Esophagus squamous epithelium (tissue), 5 donors: ENCODE results near the gene TEX35. TPM values are rescaled to one million over a fixed set of nuclear protein-coding genes. Genes with fewer than 3 reads are reported as not detected.

Experiments
- DNase-seq: peaks from one replicate; lab custom pipeline; 2025; lab: John Stamatoyannopoulos, UW
- H3K27ac ChIP-seq, 4 donors: fragments of 200-600 bp; sonication (generic); one replicate each; pipeline ENCODE4 v1.5.1; 2016 to 2019; ENCODE audit warnings: mild to moderate bottlenecking in 1 of 4
- H3K27me3 ChIP-seq, 4 donors: fragments of 200-600 bp; sonication (generic); 1 replicate in 3 of 4; 2 replicates in 1 of 4; pipeline versions ENCODE4 v1.5.1 to v1.6.0; 2017 to 2021; ENCODE audit warnings: antibody characterized with exemption in 1 of 4
- H3K36me3 ChIP-seq, 3 donors: fragments of 200-600 bp; sonication (generic); one replicate each; pipeline ENCODE4 v1.5.1; 2016 to 2019
- H3K4me1 ChIP-seq, 3 donors: fragments of 200-600 bp; sonication (generic); one replicate each; pipeline ENCODE4 v1.5.1; 2017 to 2019
- H3K4me3 ChIP-seq, 4 donors: fragments of 200-600 bp; sonication (generic); 1 replicate in 3 of 4; 2 replicates in 1 of 4; pipeline ENCODE4 v1.5.1; 2016 to 2019; ENCODE audit warnings: mild to moderate bottlenecking in 2 of 4, moderate library complexity in 1 of 4
- H3K9me3 ChIP-seq, 3 donors: fragments of 200-600 bp; sonication (generic); one replicate each; pipeline ENCODE4 v1.5.1; 2016 to 2019
- CTCF ChIP-seq, 6 experiments: fragments of 450-650 bp in 4 of 6; fragments of 200-600 bp in 2 of 6; sonication (generic) in 2 of 6; IDR thresholded peaks; one replicate each; pipeline ENCODE4 v1.5.1; 2016 to 2019; ENCODE audit warnings: antibody characterized with exemption in 6 of 6, mild to moderate bottlenecking in 4 of 6, moderate library complexity in 4 of 6
- POLR2A ChIP-seq, 4 donors: fragments of 450-650 bp; IDR thresholded peaks; one replicate each; pipeline ENCODE4 v1.6.1; 2017; ENCODE audit warnings: antibody characterized with exemption in 4 of 4, mild to moderate bottlenecking in 4 of 4, moderate library complexity in 3 of 4
- WGBS, 2 donors: methylation state at CpG; one replicate each; pipeline ENCODE4 v1.1.5; 2018; 5-methylcytosine and 5-hydroxymethylcytosine counted together
- intact Hi-C: fragments of 100-400 bp; cut with DNase I; formaldehyde crosslinking; loops from one replicate; pipeline ENCODE4 v1.15.0; 2022
- total RNA-seq, 4 donors: library from RNA; depleted of rRNA; stranded (reverse); fragments of >200 nt; gene quantifications; one replicate each; pipeline ENCODE4 v1.1.0, GENCODE V29; 2016
- donor health status: DM: yes; HTN: yes; CAD: no.

TEX35 gene
- total RNA-seq, 4 donors from 2014 or later = not detected

- no peaks in the 10 kb centered on the region for H3K4me1 ChIP-seq
- peaks cover 0 to 97% (median 8%) of the 10 kb centered on the region in 3 donors for H3K36me3 ChIP-seq
- no peaks in the 10 kb centered on the region for H3K9me3 ChIP-seq
- TF ChIP-seq POLR2A (IDR thresholded peaks at IDR 0.05) = no peak
- no peak overlapping the region for H3K27ac ChIP-seq
- WGBS, 2 donors = 81 to 91% methylated on average over 5 of the region's 5 CpGs
- intact Hi-C loops = no loop called here
- DNase-seq = no peak
- no peak overlapping the region for H3K4me3 ChIP-seq
- H3K27me3 ChIP-seq = no peaks in the 10 kb centered on the region
These were observed 42.4 kb upstream of the TEX35 start for GRCh38 chr1:178470411-178470960.

GRCh38 chr1:178472531-178472930, 40.4 kb upstream of the TEX35 start:
- Histone ChIP-seq H3K4me3 (no peak overlapping the region), H3K27ac (no peak overlapping the region), H3K4me1 (no peaks in the 10 kb centered on the region), H3K27me3 (no peaks in the 10 kb centered on the region), H3K36me3 (peaks cover 0 to 92% (median 5%) of the 10 kb centered on the region in 3 donors), H3K9me3 (no peaks in the 10 kb centered on the region)
- intact Hi-C loops = no loop called here
- TF ChIP-seq CTCF (IDR thresholded peaks at IDR 0.05) = no peak
- no peak for TF ChIP-seq POLR2A (IDR thresholded peaks at IDR 0.05)
- DNase-seq = no peak

- Histone ChIP-seq H3K36me3 (peaks cover 0 to 67% (median 0%) of the 10 kb centered on the region in 3 donors), H3K4me3 (no peak overlapping the region), H3K27ac (no peak overlapping the region), H3K9me3 (no peaks in the 10 kb centered on the region), H3K4me1 (no peaks in the 10 kb centered on the region), H3K27me3 (no peaks in the 10 kb centered on the region)
- 78 to 81% methylated on average over 4 of the region's 4 CpGs for WGBS, 2 donors
- DNase-seq = no peak
- intact Hi-C loops = no loop called here
- TF ChIP-seq POLR2A (IDR thresholded peaks at IDR 0.05) (no peak), CTCF (IDR thresholded peaks at IDR 0.05) (no peak)
These were observed 35.5 kb upstream of the TEX35 start for GRCh38 chr1:178477373-178477772.

- WGBS, 2 donors = 54 to 62% methylated on average over 1 of the region's 1 CpG
These were observed 35.1 kb upstream of the TEX35 start for GRCh38 chr1:178477841-178478240.

GRCh38 chr1:178483251-178483957, 29.5 kb upstream of the TEX35 start:
- Histone ChIP-seq H3K27ac (no peak overlapping the region), H3K36me3 (peaks cover 0 to 20% (median 0%) of the 10 kb centered on the region in 3 donors), H3K4me1 (peaks cover 0 to 13% (median 10%) of the 10 kb centered on the region in 3 donors), H3K4me3 (no peak overlapping the region), H3K27me3 (peaks cover 0 to 12% (median 0%) of the 10 kb centered on the region in 4 donors), H3K9me3 (no peaks in the 10 kb centered on the region)
- 83 to 89% methylated on average over 5 of the region's 5 CpGs for WGBS, 2 donors
- no peak for TF ChIP-seq POLR2A (IDR thresholded peaks at IDR 0.05)
- no peak for DNase-seq
- intact Hi-C loops = no loop called here

More at GRCh38 chr1:178477841-178478240, 35.1 kb upstream of the TEX35 start:
- Histone ChIP-seq H3K36me3 (peaks cover 0 to 62% (median 0%) of the 10 kb centered on the region in 3 donors), H3K27ac (no peak overlapping the region), H3K27me3 (no peaks in the 10 kb centered on the region), H3K9me3 (no peaks in the 10 kb centered on the region), H3K4me3 (no peak overlapping the region), H3K4me1 (no peaks in the 10 kb centered on the region)
- DNase-seq = no peak
- no peak for TF ChIP-seq CTCF (IDR thresholded peaks at IDR 0.05)
- no peak for TF ChIP-seq POLR2A (IDR thresholded peaks at IDR 0.05)
- intact Hi-C loops = no loop called here

- WGBS, 2 donors = 61 to 70% methylated on average over 3 of the region's 3 CpGs
- Histone ChIP-seq H3K36me3 (peaks cover 0 to 11% (median 0%) of the 10 kb centered on the region in 3 donors), H3K27ac (no peak overlapping the region), H3K27me3 (peaks cover 0 to 12% (median 0%) of the 10 kb centered on the region in 4 donors), H3K4me3 (no peak overlapping the region), H3K4me1 (peaks cover 0 to 13% (median 10%) of the 10 kb centered on the region in 3 donors), H3K9me3 (no peaks in the 10 kb centered on the region)
- intact Hi-C loops = no loop called here
- TF ChIP-seq POLR2A (IDR thresholded peaks at IDR 0.05) = no peak
- TF ChIP-seq CTCF (IDR thresholded peaks at IDR 0.05) = no peak
- DNase-seq = no peak
These were observed 28.1 kb upstream of the TEX35 start for GRCh38 chr1:178484698-178485225.
